HepG2 (cell line): ENCODE measurements around the gene SMAD7. TPM values are rescaled to one million over a fixed set of nuclear protein-coding genes. Genes with fewer than 3 reads are reported as not detected.

Experiments used
- CENPT ChIP-seq: sonication (generic); formaldehyde crosslinking; IDR thresholded peaks from 2 replicates; pipeline ENCODE4 v1.8.0; 2022; ENCODE audit warnings: low read depth, mild to moderate bottlenecking, moderate library complexity, missing genetic modification reagents
- DBP ChIP-seq: sonication (generic); formaldehyde crosslinking; IDR thresholded peaks from 2 replicates; pipeline ENCODE4 v1.4.0; 2020; ENCODE audit warnings: missing genetic modification reagents; ENCODE audit errors: not compliant biosample characterization
- HNRNPL ChIP-seq: fragments of 200-400 bp; formaldehyde crosslinking; IDR thresholded peaks from 2 replicates; pipeline ENCODE4 v1.6.1; 2017; ENCODE audit warnings: mild to moderate bottlenecking, low read depth, low read length
- KLF16 ChIP-seq, 2 experiments: sonication (generic) in 1 of 2; formaldehyde crosslinking in 1 of 2; IDR thresholded peaks; 2 replicates each; pipeline versions ENCODE4 v1.6.1 to v1.8.0; 2016 to 2023; ENCODE audit warnings: missing genetic modification reagents in 2 of 2, missing compliant biosample characterization in 1 of 2
- KMT2B ChIP-seq: IDR thresholded peaks from 2 replicates; pipeline ENCODE4 v1.6.1; 2016; ENCODE audit warnings: missing genetic modification reagents, missing compliant biosample characterization
- LRRFIP1 ChIP-seq: sonication (generic); formaldehyde crosslinking; conservative IDR thresholded peaks from 2 replicates; pipeline ENCODE4 v1.4.0; 2020; ENCODE audit warnings: missing genetic modification reagents
- MEIS1 ChIP-seq: sonication (generic); formaldehyde crosslinking; IDR thresholded peaks from 2 replicates; pipeline ENCODE4 v1.9.0; 2021; ENCODE audit warnings: mild to moderate bottlenecking, missing genetic modification reagents, moderate library complexity, borderline replicate concordance
- MTA3 ChIP-seq: sonication (generic); formaldehyde crosslinking; IDR thresholded peaks from 2 replicates; pipeline ENCODE4 v1.4.0; 2020; ENCODE audit warnings: missing genetic modification reagents
- MYC ChIP-seq: sonication (generic); formaldehyde crosslinking; IDR thresholded peaks from 2 replicates; pipeline ENCODE4 v1.9.0; 2021; ENCODE audit warnings: missing genetic modification reagents, borderline replicate concordance
- NR2F1 ChIP-seq, 2 experiments: fragments of 450-650 bp in 1 of 2; formaldehyde crosslinking in 1 of 2; IDR thresholded peaks; 2 replicates each; pipeline versions ENCODE4 v1.5.0 to v1.6.1; 2016 to 2020; ENCODE audit warnings: mild to moderate bottlenecking in 1 of 2, missing compliant biosample characterization in 1 of 2, missing genetic modification reagents in 1 of 2, moderate library complexity in 1 of 2
- PRDM10 ChIP-seq: sonication (generic); formaldehyde crosslinking; IDR thresholded peaks from 2 replicates; pipeline ENCODE4 v1.4.0; 2020; ENCODE audit warnings: low read depth, missing genetic modification reagents
- RBAK ChIP-seq: sonication (generic); formaldehyde crosslinking; IDR thresholded peaks from 2 replicates; pipeline ENCODE4 v1.5.1; 2020; ENCODE audit warnings: mild to moderate bottlenecking, missing genetic modification reagents
- SETDB1 ChIP-seq: sonication (generic); formaldehyde crosslinking; IDR thresholded peaks from 2 replicates; pipeline ENCODE4 v1.5.1; 2020; ENCODE audit warnings: missing genetic modification reagents, mild to moderate bottlenecking, borderline replicate concordance
- SP4 ChIP-seq: sonication (generic); formaldehyde crosslinking; IDR thresholded peaks from 2 replicates; pipeline ENCODE4 v1.8.1; 2023; ENCODE audit warnings: mild to moderate bottlenecking, missing genetic modification reagents
- ZBTB10 ChIP-seq: sonication (generic); formaldehyde crosslinking; IDR thresholded peaks from 2 replicates; pipeline ENCODE4 v1.4.0; 2020; ENCODE audit warnings: missing genetic modification reagents, borderline replicate concordance
- ZFP36 ChIP-seq: fragments of 150-350 bp; IDR thresholded peaks from 2 replicates; pipeline ENCODE4 v1.6.1; 2018; ENCODE audit warnings: borderline replicate concordance, low read length, low read depth; ENCODE audit not compliant: partially characterized antibody
- ZMAT3 ChIP-seq: sonication (generic); formaldehyde crosslinking; conservative IDR thresholded peaks from 2 replicates; pipeline ENCODE4 v1.7.0; 2021; ENCODE audit warnings: missing genetic modification reagents
- ZNF83 ChIP-seq: sonication (generic); formaldehyde crosslinking; IDR thresholded peaks from 2 replicates; pipeline ENCODE4 v1.4.0; 2020; ENCODE audit warnings: missing genetic modification reagents, mild to moderate bottlenecking, borderline replicate concordance
- ZNF841 ChIP-seq: sonication (generic); formaldehyde crosslinking; IDR thresholded peaks from 2 replicates; pipeline ENCODE4 v1.8.1; 2023; ENCODE audit warnings: missing genetic modification reagents, borderline replicate concordance
- polyA plus RNA-seq, 8 experiments: library from polyadenylated mRNA; depleted of rRNA in 3 of 8; stranded (reverse) in 7 of 8; unstranded in 1 of 8; fragments of >200 nt; fragmentation: Illumina TruSeq in 4 of 8; extraction: Trizol in 4 of 8; gene quantifications; 2 replicates each; pipeline versions ENCODE4 v1.2.1 to v1.2.3, GENCODE V29; 2011 to 2016; ENCODE audit warnings: low read depth in 4 of 8, missing spikeins in 1 of 8, mixed read lengths in 1 of 8; ENCODE audit not compliant: insufficient read depth in 1 of 8
- total RNA-seq, 5 experiments: library from RNA; depleted of rRNA; stranded (reverse); fragments of >200 nt; fragmentation: Illumina TruSeq; extraction: Trizol; gene quantifications; 2 replicates each; pipeline ENCODE4 v1.2.3, GENCODE V29; 2016; ENCODE audit warnings: low read depth in 1 of 5

Gene SMAD7
- total and polyA plus RNA-seq, 2 of the 13 experiments (the other 11 are each of a cell fraction or from before 2014, with no cell fraction given): 17.4 to 24.7 TPM

- peak; percentile 60; the same call in 1 of the 2 replicates for TF ChIP-seq MYC (CRISPR knock-in tag)
- TF ChIP-seq ZNF83 (CRISPR knock-in tag): no peak
- TF ChIP-seq SETDB1 (CRISPR knock-in tag): no peak
- TF ChIP-seq LRRFIP1 (CRISPR knock-in tag): no peak
- TF ChIP-seq ZNF841: no peak
- no peak; the same call in 1 of the 2 replicates for TF ChIP-seq KMT2B (CRISPR knock-in tag)
- TF ChIP-seq DBP (CRISPR knock-in tag): no peak
- no peak for TF ChIP-seq ZBTB10 (CRISPR knock-in tag)
- no peak for TF ChIP-seq RBAK (CRISPR knock-in tag)
- TF ChIP-seq PRDM10 (CRISPR knock-in tag): 0 out of 2 replicates have a peak, but pooled peaks have one; percentile 56
- 0 out of 2 replicates have a peak, but pooled peaks have one; percentile 48 for TF ChIP-seq MEIS1
- no peak for TF ChIP-seq ZFP36
- no peak for TF ChIP-seq CENPT (CRISPR knock-in tag)
- peak; percentile 73 for TF ChIP-seq SP4 (CRISPR knock-in tag)
- peak; percentile 71 to 86; a peak in 3 of 4 replicates for TF ChIP-seq NR2F1 (CRISPR knock-in tag; IDR thresholded peaks at IDR 0.05)
- TF ChIP-seq MTA3 (CRISPR knock-in tag): no peak
- TF ChIP-seq ZMAT3 (CRISPR knock-in tag): no peak
- TF ChIP-seq KLF16 (CRISPR knock-in tag; IDR thresholded peaks at IDR 0.05): 0 out of 4 replicates have a peak, but pooled peaks of 1 of the 2 experiments have one; percentile 20
- 0 out of 2 replicates have a peak, but pooled peaks have one; percentile 47 for TF ChIP-seq HNRNPL
These were observed 53.8 kb downstream of the SMAD7 start (continued) for GRCh38 chr18:48896875-48897511.
